Measurements from ENCODE around the gene ZNF474.

DNA sequence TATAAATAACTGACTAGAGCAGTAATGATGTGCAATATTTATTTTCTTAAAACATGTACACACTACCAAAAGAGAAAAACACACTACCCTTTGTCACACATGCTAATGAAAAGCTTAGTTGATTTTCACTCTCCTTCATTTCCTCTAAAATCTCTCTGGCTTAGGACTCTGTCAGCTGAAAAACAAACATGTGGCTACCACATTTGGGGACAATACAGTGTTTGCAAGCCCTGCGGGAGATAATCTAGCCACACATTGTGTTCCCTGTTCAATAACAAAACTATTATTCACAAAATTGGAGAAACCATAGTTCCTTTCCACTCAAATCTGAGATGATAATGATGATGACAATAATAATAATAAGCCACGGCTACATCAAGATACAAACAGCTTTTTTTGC, 47.8 kb upstream of the ZNF474 start:
- TF ChIP-seq EP300 (IDR thresholded peaks at IDR 0.05) = no peak
- no peak for TF ChIP-seq CTCF (IDR thresholded peaks at IDR 0.05)
- TF ChIP-seq POLR2AphosphoS5 (IDR thresholded peaks at IDR 0.05) = no peak
- no peak for TF ChIP-seq POLR2A (IDR thresholded peaks at IDR 0.05)

All from upper lobe of left lung (tissue), 4 donors.